Measurements from ENCODE around the gene CNGB1.
"Not testable (repeated sequence)": the region's sequence is repeated elsewhere in the genome, so short reads cannot be mapped to it uniquely, and the experiment has no call there.

DNA sequence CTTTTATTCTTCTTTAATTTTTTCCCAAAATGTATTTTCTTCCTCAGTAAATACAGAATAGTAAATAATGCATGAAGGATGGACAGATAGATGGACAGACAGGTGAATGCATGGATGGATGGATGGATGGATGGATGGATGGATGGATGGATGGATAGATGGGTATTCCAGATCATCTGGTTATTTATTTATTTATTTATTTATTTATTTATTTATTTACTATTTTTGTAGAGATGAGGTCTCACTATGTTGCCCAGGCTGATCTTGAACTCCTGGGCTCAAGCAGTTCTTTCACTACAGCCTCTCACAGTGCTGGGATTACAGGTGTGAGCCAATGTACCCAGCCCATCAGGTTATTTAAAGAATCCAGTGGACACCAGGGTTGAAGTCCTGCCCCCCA lies 53.0 kb downstream of the CNGB1 start:
- TF ChIP-seq, protein P1, sequence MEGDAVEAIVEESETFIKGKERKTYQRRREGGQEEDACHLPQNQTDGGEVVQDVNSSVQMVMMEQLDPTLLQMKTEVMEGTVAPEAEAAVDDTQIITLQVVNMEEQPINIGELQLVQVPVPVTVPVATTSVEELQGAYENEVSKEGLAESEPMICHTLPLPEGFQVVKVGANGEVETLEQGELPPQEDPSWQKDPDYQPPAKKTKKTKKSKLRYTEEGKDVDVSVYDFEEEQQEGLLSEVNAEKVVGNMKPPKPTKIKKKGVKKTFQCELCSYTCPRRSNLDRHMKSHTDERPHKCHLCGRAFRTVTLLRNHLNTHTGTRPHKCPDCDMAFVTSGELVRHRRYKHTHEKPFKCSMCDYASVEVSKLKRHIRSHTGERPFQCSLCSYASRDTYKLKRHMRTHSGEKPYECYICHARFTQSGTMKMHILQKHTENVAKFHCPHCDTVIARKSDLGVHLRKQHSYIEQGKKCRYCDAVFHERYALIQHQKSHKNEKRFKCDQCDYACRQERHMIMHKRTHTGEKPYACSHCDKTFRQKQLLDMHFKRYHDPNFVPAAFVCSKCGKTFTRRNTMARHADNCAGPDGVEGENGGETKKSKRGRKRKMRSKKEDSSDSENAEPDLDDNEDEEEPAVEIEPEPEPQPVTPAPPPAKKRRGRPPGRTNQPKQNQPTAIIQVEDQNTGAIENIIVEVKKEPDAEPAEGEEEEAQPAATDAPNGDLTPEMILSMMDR (IDR thresholded peaks at IDR 0.05; ENCODE audit: low read length), result not testable (repeated sequence)
- not testable (repeated sequence) for TF ChIP-seq EZH2 (IDR thresholded peaks at IDR 0.05; ENCODE audit: borderline replicate concordance, low read length)

Measured in OCI-LY1 (cell line).